K562 (cell line): ENCODE measurements around the gene GRIA2.

Experiments
- CTCF ChIP-seq, 3 experiments: IDR thresholded peaks in 2 of 3; conservative IDR thresholded peaks in 1 of 3; 2 replicates each; pipeline ENCODE4 v1.5.1; 2011 to 2012; ENCODE audit warnings: low read length in 3 of 3, mild to moderate bottlenecking in 3 of 3, control low read depth in 2 of 3, improper control_type of control experiment in 1 of 3, inconsistent platforms in 1 of 3, low read depth in 1 of 3, mixed read lengths in 1 of 3, moderate library complexity in 1 of 3; ENCODE audit not compliant: insufficient read depth in 2 of 3
- EHMT2 ChIP-seq: fragments of 450-650 bp; IDR thresholded peaks from 2 replicates; pipeline ENCODE4 v1.6.1; 2018; ENCODE audit warnings: antibody characterized with exemption
- EZH2 ChIP-seq: IDR thresholded peaks from 2 replicates; pipeline ENCODE4 v1.6.1; 2012; ENCODE audit warnings: low read depth, mild to moderate bottlenecking, inconsistent platforms, low read length, borderline replicate concordance
- FOSL1 ChIP-seq: fragments of 200-800 bp; sonication (Bioruptor generic); conservative IDR thresholded peaks from 2 replicates; pipeline ENCODE4 v1.6.1; 2016; ENCODE audit warnings: missing genetic modification characterization, missing compliant biosample characterization
- FOXP4 ChIP-seq: sonication (generic); formaldehyde crosslinking; IDR thresholded peaks from 2 replicates; pipeline ENCODE4 v1.8.0; 2022; ENCODE audit warnings: mild to moderate bottlenecking, missing genetic modification reagents, borderline replicate concordance
- MYC ChIP-seq, 2 experiments: fragments of 250-450 bp in 1 of 2; sonication (Bioruptor Pico) in 1 of 2; IDR thresholded peaks; 2 replicates each; pipeline versions ENCODE4 v1.5.1 to v1.6.1; 2012 to 2021; ENCODE audit warnings: low read depth in 2 of 2, borderline replicate concordance in 1 of 2, improper control_type of control experiment in 1 of 2, low read length in 1 of 2, mild to moderate bottlenecking in 1 of 2, moderate library complexity in 1 of 2
- PCBP1 ChIP-seq: fragments of 200-400 bp; formaldehyde crosslinking; IDR thresholded peaks from 2 replicates; pipeline ENCODE4 v1.6.1; 2018; ENCODE audit warnings: mild to moderate bottlenecking, low read depth, low read length; ENCODE audit not compliant: poor library complexity, severe bottlenecking
- POLR2A ChIP-seq: fragments of 450-650 bp; conservative IDR thresholded peaks from 2 replicates; pipeline ENCODE4 v1.6.1; 2016
- SOX6 ChIP-seq: fragments of 450-650 bp; IDR thresholded peaks from 2 replicates; pipeline ENCODE4 v1.6.1; 2014; ENCODE audit warnings: mild to moderate bottlenecking
- TAF7 ChIP-seq: fragments of 450-650 bp; IDR thresholded peaks from 2 replicates; pipeline ENCODE4 v1.6.1; 2016; ENCODE audit warnings: missing genetic modification characterization, missing compliant biosample characterization
- U2AF1 ChIP-seq: fragments of 200-400 bp; formaldehyde crosslinking; optimal IDR thresholded peaks from 2 replicates; pipeline ENCODE3; 2017; ENCODE audit warnings: mild to moderate bottlenecking, low read depth, low read length, moderate library complexity
- YY1 ChIP-seq, 3 experiments: IDR thresholded peaks; 2 replicates each; pipeline ENCODE4 v1.6.1; 2011; ENCODE audit warnings: low read length in 2 of 3, mild to moderate bottlenecking in 2 of 3, moderate library complexity in 2 of 3, borderline replicate concordance in 1 of 3, control low read depth in 1 of 3, low read depth in 1 of 3; ENCODE audit not compliant: insufficient read depth in 3 of 3, insufficient replicate concordance in 2 of 3, control insufficient read depth in 1 of 3, insufficient read length in 1 of 3; ENCODE audit errors: extremely low read depth in 1 of 3
- ZNF445 ChIP-seq: fragments of 250-450 bp; sonication (Bioruptor Pico); IDR thresholded peaks from 2 replicates; pipeline ENCODE4 v1.4.0; 2020; ENCODE audit warnings: low read depth, mild to moderate bottlenecking, moderate library complexity
- ZSCAN32 ChIP-seq: fragments of 450-650 bp; formaldehyde crosslinking; IDR thresholded peaks from 2 replicates; pipeline ENCODE4 v1.4.0; 2020; ENCODE audit warnings: mild to moderate bottlenecking, moderate library complexity

GRCh38 chr4:157293673-157294072, 73.1 kb downstream of the GRIA2 start:
- TF ChIP-seq PCBP1 (no peak), ZSCAN32 (CRISPR knock-in tag) (no peak), MYC (IDR thresholded peaks at IDR 0.05; ENCODE audit: low read depth, low read length) (no peak), MYC (CRISPR knock-in tag; IDR thresholded peaks at IDR 0.05; ENCODE audit: borderline replicate concordance, low read depth) (no peak), EZH2 (no peak), POLR2A (no peak), SOX6 (no peak), YY1 (IDR thresholded peaks at IDR 0.05; ENCODE audit: borderline replicate concordance in 1 of 3, control insufficient read depth in 1 of 3, extremely low read depth in 1 of 3, insufficient read depth in 3 of 3, insufficient read length in 1 of 3, insufficient replicate concordance in 2 of 3, low read depth in 1 of 3, low read length in 2 of 3) (no peak), CTCF (IDR thresholded peaks at IDR 0.05 in 2 of 3, conservative IDR thresholded peaks at IDR 0.05 in 1 of 3; ENCODE audit: insufficient read depth in 2 of 3, low read depth in 1 of 3, low read length in 3 of 3) (no peak), U2AF1 (no peak), ZNF445 (CRISPR knock-in tag) (no peak), TAF7 (no peak), FOSL1 (no peak), FOXP4 (CRISPR knock-in tag) (no peak), EHMT2 (no peak)
